LHCN-M2 (cell line): ENCODE measurements around the gene UQCRH. TPM values are rescaled to one million over a fixed set of nuclear protein-coding genes. Genes with fewer than 3 reads are reported as not detected.
"Not testable (repeated sequence)": the region's sequence is repeated elsewhere in the genome, so short reads cannot be mapped to it uniquely, and the experiment has no call there.

Experiments used
- DNase-seq: peaks from one replicate; pipeline ENCODE4 v3.0.0-alpha.2; 2012; ENCODE audit warnings: low read depth
- total RNA-seq: library from RNA; depleted of rRNA; stranded (reverse); fragments of >200 nt; gene quantifications from 2 replicates; pipeline ENCODE4 v1.2.3, GENCODE V29; 2014

UQCRH gene
- total RNA-seq, 1 experiment from 2014 or later = 432 TPM

DNA sequence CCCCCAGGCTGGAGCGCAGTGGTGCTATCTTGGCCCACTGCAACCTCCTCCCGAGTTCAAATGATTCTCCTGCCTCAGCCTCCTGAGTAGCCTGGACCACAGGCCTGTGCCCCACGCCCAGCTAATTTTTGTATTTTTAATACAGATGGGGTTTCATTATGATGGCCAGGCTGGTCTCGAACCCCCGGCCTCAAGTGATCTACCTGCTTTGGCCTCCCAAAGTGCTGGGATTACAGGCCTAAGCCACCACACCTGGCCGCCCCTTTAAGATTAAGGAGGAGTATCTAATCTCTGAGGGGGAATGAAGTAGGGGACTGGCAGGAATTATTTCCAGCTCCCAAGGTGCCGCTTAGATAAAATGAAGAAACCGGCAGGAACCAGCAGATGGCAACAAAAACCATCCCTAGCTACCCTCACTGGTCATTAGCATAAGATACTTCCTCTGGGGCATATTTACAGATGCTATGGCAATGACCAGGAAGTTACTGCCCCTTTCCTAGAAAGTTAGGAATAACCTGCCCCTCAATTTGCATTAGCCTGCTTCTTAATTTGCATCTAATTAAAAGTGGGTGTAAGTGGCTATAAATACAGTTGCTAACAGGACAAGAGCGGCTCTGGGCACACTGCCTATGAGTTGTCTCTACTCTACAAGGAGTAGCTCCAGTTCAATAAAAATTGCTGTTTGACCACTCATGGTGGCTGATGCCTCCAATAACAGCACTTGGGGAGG lies 30.0 kb downstream of the UQCRH start:
- DNase-seq = peak; percentile 43

DNA sequence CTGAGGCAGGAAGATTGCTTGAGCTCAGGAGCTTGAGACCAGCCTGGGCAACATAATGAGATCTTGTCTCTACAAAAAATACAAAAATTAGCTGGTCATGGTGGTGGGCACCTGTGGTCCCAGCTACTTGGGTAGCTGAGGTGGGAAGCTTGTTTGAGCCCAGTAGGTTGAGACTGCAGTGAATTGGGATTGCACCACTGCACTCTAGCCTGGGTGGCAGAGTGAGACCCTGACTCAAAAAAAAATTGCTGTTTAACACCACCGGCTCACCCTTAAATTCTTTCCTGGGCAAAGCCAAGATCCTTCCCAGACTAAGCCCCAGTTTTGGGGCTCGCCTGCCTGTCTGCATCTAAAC lies 30.5 kb downstream of the UQCRH start:
- no peak for DNase-seq

DNA sequence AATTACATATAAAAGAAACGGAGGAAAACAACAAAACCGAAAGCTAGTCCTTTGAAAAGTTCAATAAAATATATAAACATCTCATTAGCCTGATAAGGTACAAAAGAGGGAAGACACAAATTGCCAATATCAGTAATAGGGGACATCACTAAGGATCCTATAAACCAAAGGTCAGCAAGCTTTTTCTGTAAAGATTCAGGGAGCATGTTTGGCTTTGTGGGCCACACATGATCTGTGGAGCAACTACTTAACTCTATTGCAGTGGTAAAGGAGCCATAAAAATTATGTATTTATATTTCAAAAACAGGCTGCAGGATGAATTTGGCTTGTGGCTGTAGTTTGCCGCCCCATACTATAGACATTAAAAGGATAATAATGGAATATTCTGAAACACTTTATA lies 31.6 kb downstream of the UQCRH start:
- DNase-seq = no peak

DNA sequence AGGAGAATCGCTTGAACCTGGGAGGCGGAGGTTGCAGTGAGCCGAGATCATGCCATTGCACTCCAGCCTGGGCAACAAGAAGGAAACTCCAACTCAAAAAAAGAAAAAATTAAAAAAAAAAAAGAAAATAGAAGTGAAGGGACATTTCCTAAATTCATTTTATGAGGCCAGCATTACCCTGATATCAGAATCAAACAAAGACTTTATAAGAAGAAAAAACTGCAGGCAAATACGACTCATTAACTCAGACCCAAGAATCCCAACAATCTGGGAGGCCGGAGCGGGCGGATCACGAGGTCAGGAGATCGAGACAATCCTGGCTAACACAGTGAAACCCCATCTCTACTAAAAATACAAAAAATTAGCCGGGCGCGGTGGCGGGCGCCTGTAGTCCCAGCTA lies 33.9 kb downstream of the UQCRH start:
- DNase-seq = not testable (repeated sequence)

DNA sequence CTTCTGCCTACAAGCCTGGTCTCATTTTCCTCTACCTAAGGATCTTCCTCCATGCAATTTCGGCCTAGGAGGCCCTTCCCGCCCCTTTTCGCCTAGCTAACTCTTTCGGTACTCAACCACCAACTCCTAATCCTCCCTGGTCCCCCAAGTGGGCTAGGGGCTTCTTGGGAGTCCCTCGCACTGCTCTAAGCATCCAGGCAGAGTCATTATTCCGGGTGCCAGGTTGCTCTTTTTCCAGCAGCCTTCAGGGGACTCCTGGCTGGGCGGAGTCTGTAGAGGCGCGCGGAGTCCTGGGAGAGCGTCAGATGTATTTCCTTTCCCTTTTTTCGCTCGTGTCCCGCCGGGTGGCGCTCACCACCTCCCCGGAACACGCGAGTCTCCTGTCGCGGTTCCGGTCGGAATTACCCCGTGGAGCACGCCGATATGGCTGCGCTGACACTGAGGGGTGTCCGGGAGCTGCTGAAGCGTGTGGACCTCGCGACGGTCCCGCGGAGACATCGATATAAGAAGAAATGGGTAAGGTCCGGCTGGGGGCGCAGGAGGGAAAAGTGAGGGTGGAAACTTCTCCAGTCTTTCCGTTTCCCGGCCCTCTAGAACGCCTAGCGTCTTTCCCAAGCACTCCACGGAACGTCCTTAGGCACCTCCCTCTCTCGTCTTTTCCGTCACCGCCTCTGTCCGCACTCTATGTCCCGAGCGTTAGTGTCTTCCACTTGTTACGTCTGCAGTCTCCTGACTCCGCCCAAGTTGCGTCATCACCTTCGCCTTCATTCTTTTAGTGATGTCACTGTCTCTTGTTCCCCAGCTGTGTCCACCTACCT lies 37.1 kb downstream of the UQCRH start, which contains the start of gene NSUN4:
Gene NSUN4, plus strand, starts transcription at position 404 of the 818 bp plus-strand sequence. Its CDS starts 20 bp downstream, at position 424.
- DNase-seq = peak; percentile 95

DNA sequence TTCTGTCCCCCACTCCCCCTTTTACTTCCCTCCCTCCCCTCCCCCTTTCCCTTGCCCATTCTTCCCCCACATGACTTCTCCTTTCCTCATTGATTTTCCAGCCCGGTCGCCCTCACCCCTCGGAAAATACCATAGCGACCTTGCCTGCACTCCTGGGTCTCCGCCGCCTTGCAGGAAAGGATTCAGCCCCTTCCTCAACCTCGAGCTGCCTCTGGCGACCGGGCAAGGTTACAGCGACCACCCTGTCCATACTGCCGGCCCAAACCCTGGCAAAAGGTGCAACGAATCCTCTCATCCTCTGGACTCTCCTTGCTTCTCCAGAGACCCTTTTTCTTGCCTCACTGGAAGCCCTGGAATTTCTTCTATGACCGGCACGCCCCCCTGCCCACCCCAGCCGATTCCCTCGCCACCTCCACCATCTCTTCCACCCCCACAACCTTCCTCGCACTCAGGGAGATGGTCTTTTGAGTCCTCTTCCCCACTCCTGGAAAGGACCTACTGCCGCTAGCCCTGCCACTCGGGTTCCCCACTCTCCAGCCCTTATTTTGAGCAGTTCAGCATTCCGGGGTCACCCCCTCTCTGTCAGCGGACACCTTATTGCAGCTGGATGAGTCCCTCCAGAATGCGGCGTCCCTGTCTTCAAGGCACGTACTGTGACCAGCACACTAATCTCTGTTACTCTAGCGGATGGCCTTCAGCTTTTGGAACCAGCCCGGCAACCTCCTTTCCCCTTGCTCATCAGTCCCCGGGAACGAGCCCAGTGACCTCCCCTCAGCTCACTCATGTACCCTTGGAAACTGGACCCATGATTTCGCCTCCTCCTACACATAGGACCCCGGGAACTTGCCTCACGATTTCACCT lies 38.0 kb downstream of the UQCRH start:
- no peak for DNase-seq

DNA sequence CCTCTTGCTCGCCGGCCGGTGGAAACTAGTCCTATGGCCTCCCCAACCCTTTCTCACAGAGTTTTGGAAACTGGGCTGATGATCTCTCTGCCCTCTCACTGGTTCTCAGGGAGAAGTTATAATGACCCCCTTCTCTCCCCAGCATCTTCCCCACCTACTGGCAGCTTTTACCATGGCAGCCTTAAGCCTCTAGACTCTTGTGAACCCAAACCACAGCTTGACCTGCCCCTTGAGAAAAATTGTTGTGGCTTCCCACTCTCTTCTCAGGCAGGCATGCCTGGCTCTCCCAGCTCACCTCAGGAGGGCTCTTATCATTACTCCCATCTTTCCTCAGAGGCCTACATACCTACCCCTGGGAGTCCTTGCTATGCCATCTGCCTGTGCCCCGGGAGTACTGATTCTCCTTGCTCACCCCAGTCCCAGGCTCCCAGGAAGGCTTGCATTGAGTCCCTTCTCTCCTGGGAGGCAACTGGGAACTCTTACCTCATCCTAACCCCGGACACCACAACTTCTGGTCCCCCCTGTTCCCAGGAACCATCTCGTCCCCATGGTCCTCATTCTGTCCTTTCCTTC lies 38.7 kb downstream of the UQCRH start:
- DNase-seq = peak; percentile 51

DNA sequence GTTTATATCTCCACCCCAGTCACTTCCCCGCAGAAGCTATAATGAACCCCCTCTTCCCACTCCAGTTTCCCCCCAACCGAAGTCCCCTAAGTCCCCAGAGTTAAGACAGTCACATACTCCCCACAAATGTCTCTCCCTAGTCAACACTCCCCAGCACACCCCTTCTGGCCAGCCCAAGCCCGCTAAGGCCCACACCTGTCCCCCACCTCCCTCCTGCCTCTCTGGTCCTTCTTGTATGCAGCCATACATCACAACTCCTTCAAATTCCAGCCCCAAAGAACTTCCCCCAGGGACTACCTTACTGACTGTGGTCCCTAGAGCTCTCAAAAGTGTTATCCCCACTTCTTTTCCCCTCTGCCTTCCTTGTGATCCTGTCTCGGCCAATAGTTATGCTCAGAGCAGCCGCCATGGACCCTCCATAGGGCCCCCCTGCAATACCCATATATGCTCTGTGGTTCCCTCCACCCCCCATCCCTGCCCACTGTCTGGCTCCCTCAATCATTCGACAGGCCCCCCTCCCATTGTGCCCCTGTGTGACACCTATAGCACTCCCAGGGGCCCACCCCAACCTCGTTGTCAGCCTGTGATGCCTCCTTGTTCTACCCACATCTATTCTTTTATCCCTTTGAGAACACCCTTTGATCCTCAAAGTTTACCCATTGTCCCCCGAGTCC lies 39.3 kb downstream of the UQCRH start:
- no peak for DNase-seq

DNA sequence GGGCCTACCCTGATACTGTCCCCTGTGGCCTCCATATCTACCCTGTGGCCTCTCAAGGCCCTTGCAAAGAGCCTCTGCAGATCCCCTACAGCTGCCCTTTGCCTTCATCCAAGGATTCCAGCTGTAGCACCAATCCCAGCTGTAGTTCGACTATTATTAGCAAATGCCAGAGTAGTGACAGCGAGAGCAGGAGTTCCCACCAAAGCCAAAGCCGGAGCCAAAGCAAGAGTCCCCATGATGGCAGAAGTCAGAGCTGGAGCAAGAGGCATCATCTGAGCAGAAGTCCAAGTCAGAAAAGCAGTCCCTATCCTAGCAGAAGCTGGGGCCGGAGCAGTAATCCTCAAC lies 39.8 kb downstream of the UQCRH start:
- DNase-seq = no peak

DNA sequence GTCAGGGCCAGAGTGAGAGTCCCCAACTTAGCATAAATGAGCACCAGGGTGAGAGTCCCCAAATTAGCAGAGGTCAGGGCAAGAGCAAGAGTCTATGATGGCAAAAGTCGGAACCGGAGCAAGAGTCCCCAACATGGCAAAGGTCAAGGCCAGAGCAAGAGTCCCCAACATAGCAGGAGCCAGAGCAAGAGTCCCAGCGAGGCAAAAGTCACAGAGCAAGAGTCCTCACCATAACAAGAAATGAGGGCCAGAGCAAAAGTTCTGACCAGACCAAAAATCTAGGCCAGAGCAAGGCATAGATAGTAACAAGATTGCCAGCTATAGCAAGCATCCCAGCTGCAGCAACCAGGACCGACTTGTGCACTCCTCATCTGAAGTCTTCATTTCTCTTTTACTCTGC lies 40.2 kb downstream of the UQCRH start:
- no peak for DNase-seq

DNA sequence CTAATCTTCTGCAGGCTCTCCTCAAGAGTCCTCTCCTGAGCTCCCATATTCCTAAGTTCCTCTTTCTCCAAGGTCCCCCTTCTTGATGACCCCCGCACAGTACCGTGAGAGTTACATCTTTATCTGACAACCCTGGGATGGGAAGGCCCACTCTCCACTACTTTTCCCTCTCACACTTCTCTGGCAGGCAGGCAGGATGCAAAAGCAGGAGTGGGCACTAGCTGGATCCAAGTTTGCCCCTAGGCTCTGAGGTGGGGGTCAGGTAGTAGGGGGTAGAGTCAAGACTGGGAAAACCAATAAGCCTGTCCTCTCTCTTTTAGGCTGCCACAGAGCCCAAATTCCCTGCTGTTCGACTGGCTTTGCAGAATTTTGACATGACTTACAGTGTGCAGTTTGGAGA lies 41.0 kb downstream of the UQCRH start:
- DNase-seq = no peak

DNA sequence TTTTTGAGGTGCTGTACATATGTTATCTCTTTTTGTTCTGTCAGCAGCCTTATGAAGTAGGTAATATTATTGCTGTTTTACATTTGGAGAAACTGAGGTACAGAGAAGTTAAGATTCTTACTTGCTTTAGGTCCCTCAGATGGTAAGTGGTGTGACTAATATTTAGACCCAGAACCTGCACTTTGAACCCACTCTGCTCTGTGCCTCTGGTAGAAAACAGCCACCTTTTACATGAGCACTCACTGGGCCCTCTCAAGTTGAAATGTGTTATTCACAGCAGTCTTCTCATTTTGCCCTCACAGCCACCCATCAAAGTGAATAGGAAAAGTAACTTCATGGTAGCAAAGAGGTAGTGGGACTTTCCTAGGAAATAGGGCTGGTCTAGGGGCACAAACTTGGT lies 41.8 kb downstream of the UQCRH start:
- DNase-seq = no peak

DNA sequence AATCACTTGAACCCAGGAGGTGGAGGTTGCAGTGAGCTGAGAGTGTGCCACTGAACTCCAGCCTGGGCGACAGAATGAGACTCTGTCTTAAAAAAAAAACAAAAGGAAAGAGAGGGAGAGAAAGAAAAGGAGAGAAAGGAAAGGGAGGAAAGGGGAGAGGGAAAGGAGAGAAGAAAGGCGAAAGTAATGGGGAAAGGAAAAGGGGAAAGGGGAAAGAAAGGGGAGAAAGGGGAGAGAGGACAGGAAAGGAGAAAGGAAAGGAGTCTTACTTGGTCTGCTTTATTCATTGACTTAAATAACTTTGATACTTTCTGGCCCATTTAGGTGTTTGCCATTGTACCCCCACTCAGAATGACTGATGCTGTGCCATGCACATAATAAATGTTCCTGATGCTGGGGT lies 48.9 kb downstream of the UQCRH start:
- DNase-seq = no peak

DNA sequence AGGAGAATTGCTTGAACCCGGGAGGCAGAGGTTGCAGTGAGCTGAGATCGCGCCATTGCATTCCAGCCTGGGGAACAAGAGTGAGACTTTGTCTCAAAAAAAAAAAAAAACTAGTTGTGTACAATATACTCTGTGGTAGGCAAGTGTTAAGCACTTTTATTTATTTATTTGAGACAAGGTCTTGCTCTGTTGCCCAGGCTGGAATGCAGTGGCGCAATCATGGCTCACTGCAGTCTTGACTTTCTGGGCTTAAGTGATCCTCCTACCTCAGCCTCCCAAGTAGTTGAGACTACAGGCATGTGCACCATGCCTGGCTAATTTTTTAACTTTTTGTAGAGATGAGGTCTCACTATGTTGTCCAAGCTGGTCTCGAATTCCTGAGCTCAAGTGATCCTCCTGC lies 52.4 kb downstream of the UQCRH start:
- not testable (repeated sequence) for DNase-seq

DNA sequence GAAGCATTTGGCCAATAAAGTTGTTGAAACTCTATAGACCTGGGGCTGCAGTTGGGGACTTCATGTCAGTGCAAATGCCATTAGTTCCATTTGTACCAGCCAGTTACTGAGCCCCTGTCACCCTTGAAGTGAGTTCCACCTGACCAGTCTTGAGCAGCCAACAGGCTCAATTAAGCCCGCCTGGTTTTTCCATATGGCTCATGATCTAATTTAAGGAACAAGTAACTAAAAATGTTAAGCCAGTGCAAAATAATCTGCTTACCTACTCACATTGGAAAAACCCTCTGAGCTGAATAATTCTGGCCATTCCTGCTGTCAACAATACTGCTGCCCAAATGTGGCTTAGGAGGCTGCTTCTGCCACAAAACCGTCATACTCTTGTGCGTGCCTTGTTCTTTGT lies 58.7 kb downstream of the UQCRH start:
- no peak for DNase-seq

DNA sequence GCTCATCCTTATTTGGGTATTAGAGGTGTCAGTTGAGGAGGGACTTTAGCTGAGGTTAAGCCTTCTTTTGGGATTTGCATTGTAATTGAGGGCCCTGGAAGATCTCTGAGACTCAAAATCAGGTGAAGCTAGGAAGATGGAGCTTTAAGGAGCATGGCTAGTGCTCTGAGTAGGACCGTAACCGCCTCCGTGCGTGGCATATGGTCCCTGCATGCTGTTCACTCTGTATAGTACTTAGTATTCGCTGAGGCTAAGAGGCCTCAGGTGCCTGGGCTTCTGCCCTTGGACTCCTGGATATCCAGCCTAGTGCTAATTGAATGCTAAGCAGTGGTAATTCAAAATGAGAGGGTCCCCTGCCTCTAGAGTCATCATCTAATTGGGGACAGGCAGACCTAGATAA lies 59.6 kb downstream of the UQCRH start:
- DNase-seq = no peak

DNA sequence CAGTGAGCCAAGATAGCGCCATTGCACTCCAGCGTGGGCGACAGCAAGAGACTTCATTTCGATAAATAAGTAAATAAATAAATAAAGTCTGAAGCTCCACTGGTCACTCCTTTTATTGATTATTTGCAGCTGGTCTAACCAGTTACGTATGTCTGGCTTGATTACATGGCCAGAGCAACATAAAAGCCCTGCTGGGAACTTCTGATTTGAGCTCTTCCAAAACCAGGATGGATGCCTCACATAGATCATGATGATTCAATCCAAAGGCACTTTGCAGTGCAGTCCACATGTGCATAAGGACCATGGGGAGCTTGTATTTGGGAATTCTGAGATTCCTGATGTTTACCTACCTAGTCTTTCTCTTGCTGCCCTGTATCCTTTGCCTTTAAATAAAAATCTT lies 61.1 kb downstream of the UQCRH start:
- no peak for DNase-seq

DNA sequence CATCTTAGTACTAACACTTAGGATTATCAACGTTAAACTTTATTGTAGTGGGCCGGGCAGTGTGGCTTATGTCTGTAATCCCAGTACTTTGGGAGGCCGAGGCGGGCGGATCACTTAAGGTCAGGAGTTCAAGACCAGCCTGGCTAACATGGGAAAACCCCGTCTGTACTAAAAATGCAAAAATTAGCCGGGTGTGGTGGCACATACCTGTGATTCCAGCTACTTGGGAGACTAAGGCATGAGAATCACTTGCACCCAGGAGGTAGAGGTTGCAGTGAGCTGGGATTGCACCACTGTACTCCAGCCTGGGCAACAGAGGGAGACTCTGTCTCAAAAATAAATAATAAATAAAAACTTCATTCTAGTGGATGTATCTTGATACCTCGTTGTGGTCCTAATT lies 62.3 kb downstream of the UQCRH start:
- DNase-seq = not testable (repeated sequence)
